ENCODE results near the gene ABHD6.
"Not testable (repeated sequence)": the region's sequence is repeated elsewhere in the genome, so short reads cannot be mapped to it uniquely, and the experiment has no call there.

ABHD6 gene

GRCh38 chr3:58237238-58237940, at the start of gene ABHD6:
TSS of gene ABHD6 (plus strand) at chr3:58237792. CDS start at chr3:58256587, 18,795 bp downstream.
- DNase-seq = peak; percentile 94

GRCh38 chr3:58188173-58188564, 49.4 kb upstream of the ABHD6 start:
- DNase-seq = no peak

- DNase-seq = no peak
Observed at GRCh38 chr3:58188921-58189451, 48.6 kb upstream of the ABHD6 start.

- no peak for DNase-seq
Observed at GRCh38 chr3:58189691-58190090, 47.9 kb upstream of the ABHD6 start.

GRCh38 chr3:58190291-58190690, 47.3 kb upstream of the ABHD6 start:
- DNase-seq = no peak

- no peak for DNase-seq
Observed at GRCh38 chr3:58190882-58191281, 46.7 kb upstream of the ABHD6 start.

- no peak for DNase-seq
Observed at GRCh38 chr3:58191361-58191991, 46.1 kb upstream of the ABHD6 start.

- no peak for DNase-seq
Observed at GRCh38 chr3:58192069-58192468, 45.5 kb upstream of the ABHD6 start.

GRCh38 chr3:58193682-58194407, 43.7 kb upstream of the ABHD6 start:
- no peak for DNase-seq

GRCh38 chr3:58197588-58197987, 40.0 kb upstream of the ABHD6 start:
- no peak for DNase-seq

- DNase-seq = no peak
Observed at GRCh38 chr3:58198362-58198761, 39.2 kb upstream of the ABHD6 start.

- no peak for DNase-seq
Observed at GRCh38 chr3:58198804-58199203, 38.8 kb upstream of the ABHD6 start.

GRCh38 chr3:58200121-58200709, 37.4 kb upstream of the ABHD6 start:
- no peak for DNase-seq

- DNase-seq = no peak
Observed at GRCh38 chr3:58200846-58201355, 36.7 kb upstream of the ABHD6 start.

GRCh38 chr3:58201451-58201850, 36.1 kb upstream of the ABHD6 start:
- DNase-seq = not testable (repeated sequence)

GRCh38 chr3:58202917-58203360, 34.7 kb upstream of the ABHD6 start:
- DNase-seq = no peak

GRCh38 chr3:58203541-58203940, 34.1 kb upstream of the ABHD6 start:
- no peak for DNase-seq

GRCh38 chr3:58204720-58205119, 32.9 kb upstream of the ABHD6 start:
- DNase-seq = no peak

GRCh38 chr3:58205981-58206380, 31.6 kb upstream of the ABHD6 start:
- DNase-seq = no peak

- no peak for DNase-seq
Observed at GRCh38 chr3:58206406-58207011, 31.1 kb upstream of the ABHD6 start.

- DNase-seq = no peak
Observed at GRCh38 chr3:58207954-58208353, 29.6 kb upstream of the ABHD6 start.

GRCh38 chr3:58209933-58210332, 27.7 kb upstream of the ABHD6 start:
- DNase-seq = no peak

Data from activated effector memory CD4-positive, alpha-beta T cell treated with anti-CD3 and anti-CD28 coated beads, Interleukin-2, amount 50 U/mL, for 16 hours (primary cell).